Measurements from ENCODE around the gene JOSD1.

- TF ChIP-seq CTCF (IDR thresholded peaks at IDR 0.05) = no peak
- no peak for TF ChIP-seq EZH2 (IDR thresholded peaks at IDR 0.05; ENCODE audit: borderline replicate concordance, insufficient read depth, low read depth, low read length, poor library complexity, severe bottlenecking)
Measured at GRCh38 chr22:38741576-38741975, 40.8 kb upstream of the JOSD1 start.
